ENCODE results near the gene HS1BP3. TPM values are rescaled to one million over a fixed set of nuclear protein-coding genes. Genes with fewer than 3 reads are reported as not detected.
A peak's percentile ranks its signal among the peaks of the same experiment; 100 is the strongest.

The HS1BP3 gene
- total and polyA plus RNA-seq, 2 of the 13 experiments (the other 11 are each of a cell fraction or from before 2014, with no cell fraction given), result 15.2 to 22.0 TPM

- Histone ChIP-seq H3K36me3 (replicated peaks in 1 of 2; ENCODE audit: control insufficient read depth in 1 of 2, insufficient read depth in 2 of 2, low read length in 2 of 2) (no peaks in the 10 kb centered on the region), H3K4me2 (ENCODE audit: low read depth, low read length) (no peak overlapping the region), H3K27ac (ENCODE audit: extremely low read length, insufficient read depth, low read length) (no peak overlapping the region), H3K9me3 (ENCODE audit: low read length) (peaks cover 3% of the 10 kb centered on the region), H4K20me1 (ENCODE audit: insufficient read depth, low read length) (no peaks in the 10 kb centered on the region), H3K79me2 (ENCODE audit: insufficient read depth, low read length) (no peaks in the 10 kb centered on the region), H3K4me1 (ENCODE audit: insufficient read depth, low read length) (peaks cover 98% of the 10 kb centered on the region), H3K4me3 (replicated peaks in 1 of 3; ENCODE audit: insufficient read depth in 1 of 3, low read depth in 2 of 3, low read length in 3 of 3) (no peak overlapping the region), H2AFZ (ENCODE audit: low read length) (no peak overlapping the region), H3K27me3 (ENCODE audit: control insufficient read depth in 1 of 2, insufficient read depth in 2 of 2, low read length in 2 of 2) (no peaks in the 10 kb centered on the region), H3K9ac (ENCODE audit: insufficient read depth, low read depth, low read length) (0 out of 2 replicates have a peak overlapping the region, but pooled peaks have one; percentile 2)
- 96% methylated on average over 5 of the region's 5 CpGs for WGBS (ENCODE audit: low lambda C conversion rate)
- ATAC-seq (no peak), DNase-seq (ENCODE audit: low spot score) (no peak), FAIRE-seq (no peak)
- CTCF ChIA-PET (ENCODE audit: low intra/inter-chr PET ratio, low total read pairs), result no interaction called here
- in situ Hi-C loops (cut with HindIII; ENCODE audit: extremely low pct_ligation_motif_present, low pct_unique_long_range_greater_than_20kb), result no loop called here
- intact Hi-C loops (cut with micrococcal nuclease; ENCODE audit: unreplicated experiment), result no loop called here
- no TSS peak for BruUV-seq (replicated peaks)
- POLR2A ChIA-PET, result interaction anchor here (1.1 to 36.8 kb wide), 5 partner anchors 8 to 124 kb away, joined by 3 to 1537 read pairs (median 127); partner anchors contain the start of gene RHOB
- no peak for TF ChIP-seq KDM4B (CRISPR knock-in tag; IDR thresholded peaks at IDR 0.05)
- TF ChIP-seq BCL6 (CRISPR knock-in tag; IDR thresholded peaks at IDR 0.05), result peak; percentile 61
Measured at GRCh38 chr2:20576598-20577115, 74.2 kb downstream of the HS1BP3 start.

DNA sequence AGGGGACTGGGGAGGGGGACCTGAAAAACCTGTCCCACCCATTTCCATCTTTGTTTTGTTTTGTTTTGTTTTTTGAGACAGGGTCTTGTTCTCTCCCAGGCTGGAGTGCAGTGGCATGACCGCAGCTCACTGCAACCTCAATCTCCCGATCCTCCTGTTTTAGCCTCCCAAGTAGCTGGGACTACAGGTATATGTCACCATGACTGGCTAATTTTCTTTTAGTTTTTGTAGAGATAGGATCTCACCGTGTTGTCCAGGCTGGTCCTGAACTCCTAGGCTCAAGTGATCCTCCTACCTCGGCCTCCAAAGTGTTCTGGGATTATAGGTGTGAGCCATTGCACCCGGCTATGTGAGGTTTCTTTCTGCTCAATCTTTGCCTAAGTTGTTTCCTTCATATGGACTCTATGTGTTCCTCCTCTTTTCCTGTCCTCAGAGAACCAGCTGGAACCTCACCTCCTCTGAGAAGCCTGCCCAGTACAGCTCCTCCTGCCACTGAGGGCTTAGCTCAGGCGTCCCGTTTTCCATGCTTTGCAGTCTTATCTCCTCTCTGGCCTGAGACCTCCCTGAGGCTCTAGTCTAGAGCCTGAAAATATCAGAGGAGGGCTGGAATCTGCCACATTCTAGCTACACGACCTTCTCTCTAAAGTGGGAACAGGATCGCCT lies 74.8 kb downstream of the HS1BP3 start:
- 95% methylated on average over 9 of the region's 9 CpGs for WGBS (ENCODE audit: low lambda C conversion rate)
- intact Hi-C loops (cut with micrococcal nuclease; ENCODE audit: unreplicated experiment), result no loop called here
- TF ChIP-seq ZBTB14 (CRISPR knock-in tag; IDR thresholded peaks at IDR 0.05) (no peak), NFE2L2 (IDR thresholded peaks at IDR 0.05; ENCODE audit: low read length) (peak; percentile 17; the same call in 1 of the 2 replicates), PHF8 (CRISPR knock-in tag; IDR thresholded peaks at IDR 0.05) (no peak), SALL1 (CRISPR knock-in tag; IDR thresholded peaks at IDR 0.05) (peak; percentile 19; the same call in 1 of the 2 replicates)
- TF ChIP-seq, protein P1, sequence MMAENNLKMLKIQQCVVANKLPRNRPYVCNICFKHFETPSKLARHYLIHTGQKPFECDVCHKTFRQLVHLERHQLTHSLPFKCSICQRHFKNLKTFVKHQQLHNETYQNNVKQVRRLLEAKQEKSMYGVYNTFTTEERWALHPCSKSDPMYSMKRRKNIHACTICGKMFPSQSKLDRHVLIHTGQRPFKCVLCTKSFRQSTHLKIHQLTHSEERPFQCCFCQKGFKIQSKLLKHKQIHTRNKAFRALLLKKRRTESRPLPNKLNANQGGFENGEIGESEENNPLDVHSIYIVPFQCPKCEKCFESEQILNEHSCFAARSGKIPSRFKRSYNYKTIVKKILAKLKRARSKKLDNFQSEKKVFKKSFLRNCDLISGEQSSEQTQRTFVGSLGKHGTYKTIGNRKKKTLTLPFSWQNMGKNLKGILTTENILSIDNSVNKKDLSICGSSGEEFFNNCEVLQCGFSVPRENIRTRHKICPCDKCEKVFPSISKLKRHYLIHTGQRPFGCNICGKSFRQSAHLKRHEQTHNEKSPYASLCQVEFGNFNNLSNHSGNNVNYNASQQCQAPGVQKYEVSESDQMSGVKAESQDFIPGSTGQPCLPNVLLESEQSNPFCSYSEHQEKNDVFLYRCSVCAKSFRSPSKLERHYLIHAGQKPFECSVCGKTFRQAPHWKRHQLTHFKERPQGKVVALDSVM (CRISPR knock-in tag; IDR thresholded peaks at IDR 0.05), result 0 out of 2 replicates have a peak, but pooled peaks have one; percentile 20

More for the DNA sequence above, 74.8 kb downstream of the HS1BP3 start:
- no peaks in the 10 kb centered on the region for H3K27me3 ChIP-seq (ENCODE audit: control insufficient read depth in 1 of 2, insufficient read depth in 2 of 2, low read length in 2 of 2)
- H3K4me1 ChIP-seq (ENCODE audit: insufficient read depth, low read length), result peaks cover 98% of the 10 kb centered on the region
- no peaks in the 10 kb centered on the region for H3K9me3 ChIP-seq (ENCODE audit: low read length)
- FAIRE-seq, result no peak
- CTCF ChIA-PET (ENCODE audit: low intra/inter-chr PET ratio, low total read pairs), result no interaction called here
- no peak for ATAC-seq
- H3K27ac ChIP-seq (ENCODE audit: extremely low read length, insufficient read depth, low read length), result no peak overlapping the region
- H3K4me3 ChIP-seq (replicated peaks in 1 of 3; ENCODE audit: insufficient read depth in 1 of 3, low read depth in 2 of 3, low read length in 3 of 3), result no peak overlapping the region
- in situ Hi-C loops (cut with HindIII; ENCODE audit: extremely low pct_ligation_motif_present, low pct_unique_long_range_greater_than_20kb), result no loop called here
- POLR2A ChIA-PET, result interaction anchor here (2.5 to 36.8 kb wide), 4 partner anchors 9 to 124 kb away, joined by 11 to 1537 read pairs (median 268); partner anchors contain the start of gene RHOB
- H3K36me3 ChIP-seq (replicated peaks in 1 of 2; ENCODE audit: control insufficient read depth in 1 of 2, insufficient read depth in 2 of 2, low read length in 2 of 2), result no peaks in the 10 kb centered on the region
- no peak for DNase-seq (ENCODE audit: low spot score)
- no peak overlapping the region for H3K4me2 ChIP-seq (ENCODE audit: low read depth, low read length)
- BruUV-seq (replicated peaks), result no TSS peak
- no peaks in the 10 kb centered on the region for H4K20me1 ChIP-seq (ENCODE audit: insufficient read depth, low read length)
- no peak overlapping the region for H3K9ac ChIP-seq (ENCODE audit: insufficient read depth, low read depth, low read length)
- H2AFZ ChIP-seq (ENCODE audit: low read length), result no peak overlapping the region
- H3K79me2 ChIP-seq (ENCODE audit: insufficient read depth, low read length), result no peaks in the 10 kb centered on the region

Data from HepG2 (cell line).